ENCODE measurements around the gene CSF2.

The CSF2 gene

DNA sequence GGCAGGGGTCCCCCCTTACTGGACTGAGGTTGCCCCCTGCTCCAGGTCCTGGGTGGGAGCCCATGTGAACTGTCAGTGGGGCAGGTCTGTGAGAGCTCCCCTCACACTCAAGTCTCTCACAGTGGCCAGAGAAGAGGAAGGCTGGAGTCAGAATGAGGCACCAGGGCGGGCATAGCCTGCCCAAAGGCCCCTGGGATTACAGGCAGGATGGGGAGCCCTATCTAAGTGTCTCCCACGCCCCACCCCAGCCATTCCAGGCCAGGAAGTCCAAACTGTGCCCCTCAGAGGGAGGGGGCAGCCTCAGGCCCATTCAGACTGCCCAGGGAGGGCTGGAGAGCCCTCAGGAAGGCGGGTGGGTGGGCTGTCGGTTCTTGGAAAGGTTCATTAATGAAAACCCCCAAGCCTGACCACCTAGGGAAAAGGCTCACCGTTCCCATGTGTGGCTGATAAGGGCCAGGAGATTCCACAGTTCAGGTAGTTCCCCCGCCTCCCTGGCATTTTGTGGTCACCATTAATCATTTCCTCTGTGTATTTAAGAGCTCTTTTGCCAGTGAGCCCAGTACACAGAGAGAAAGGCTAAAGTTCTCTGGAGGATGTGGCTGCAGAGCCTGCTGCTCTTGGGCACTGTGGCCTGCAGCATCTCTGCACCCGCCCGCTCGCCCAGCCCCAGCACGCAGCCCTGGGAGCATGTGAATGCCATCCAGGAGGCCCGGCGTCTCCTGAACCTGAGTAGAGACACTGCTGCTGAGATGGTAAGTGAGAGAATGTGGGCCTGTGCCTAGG, at the start of gene CSF2:
Gene CSF2, plus strand, starts transcription at position 559 of the 783 bp plus-strand sequence. Its CDS starts 35 bp downstream, at position 594.
- DNase-seq = no peak

DNA sequence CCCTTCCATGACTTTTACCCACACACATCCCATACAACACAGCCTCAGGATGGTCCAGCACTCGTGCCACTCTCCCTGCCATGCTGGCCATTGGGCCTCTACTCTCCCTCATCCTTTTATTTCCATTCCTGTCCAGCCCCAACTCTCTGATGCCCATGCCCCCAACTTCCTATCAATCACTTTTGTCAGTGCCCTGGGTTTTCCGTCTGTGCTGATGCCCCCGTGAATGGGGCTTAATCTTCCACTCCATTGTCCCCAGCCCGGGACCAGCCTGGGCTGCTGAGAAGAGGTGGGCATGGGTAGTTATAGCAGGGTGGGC, 49.5 kb upstream of the CSF2 start:
- no peak for DNase-seq

DNA sequence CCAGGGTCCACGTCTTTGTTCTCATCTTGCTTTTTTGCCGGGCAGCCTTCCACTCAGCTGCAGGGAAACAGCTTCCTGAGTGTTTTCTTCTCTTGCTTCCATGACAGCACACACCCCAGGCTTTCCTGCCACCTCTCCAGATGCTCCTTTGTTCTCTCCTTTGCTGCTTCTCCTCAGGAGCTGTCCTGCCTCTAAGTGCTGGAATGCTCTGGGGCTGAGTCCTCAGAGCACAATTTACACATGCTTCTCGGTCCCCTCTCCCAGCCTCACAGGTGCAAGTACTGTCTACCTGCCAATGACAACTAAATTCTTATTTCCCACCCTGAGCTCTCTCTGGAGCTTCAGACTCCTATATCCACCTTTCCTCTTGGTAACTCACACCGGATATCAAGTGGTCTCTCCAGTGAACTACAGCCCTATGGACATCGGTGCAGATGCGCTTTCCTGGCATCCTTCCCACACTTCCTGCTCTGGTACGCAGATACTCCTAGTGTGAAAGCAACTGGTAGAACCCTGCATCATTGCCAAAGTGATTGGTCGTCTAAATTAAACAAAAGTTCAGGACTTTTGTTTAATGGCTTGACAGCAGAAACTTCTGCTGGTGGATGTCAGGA, 48.7 kb upstream of the CSF2 start:
- DNase-seq = no peak

DNA sequence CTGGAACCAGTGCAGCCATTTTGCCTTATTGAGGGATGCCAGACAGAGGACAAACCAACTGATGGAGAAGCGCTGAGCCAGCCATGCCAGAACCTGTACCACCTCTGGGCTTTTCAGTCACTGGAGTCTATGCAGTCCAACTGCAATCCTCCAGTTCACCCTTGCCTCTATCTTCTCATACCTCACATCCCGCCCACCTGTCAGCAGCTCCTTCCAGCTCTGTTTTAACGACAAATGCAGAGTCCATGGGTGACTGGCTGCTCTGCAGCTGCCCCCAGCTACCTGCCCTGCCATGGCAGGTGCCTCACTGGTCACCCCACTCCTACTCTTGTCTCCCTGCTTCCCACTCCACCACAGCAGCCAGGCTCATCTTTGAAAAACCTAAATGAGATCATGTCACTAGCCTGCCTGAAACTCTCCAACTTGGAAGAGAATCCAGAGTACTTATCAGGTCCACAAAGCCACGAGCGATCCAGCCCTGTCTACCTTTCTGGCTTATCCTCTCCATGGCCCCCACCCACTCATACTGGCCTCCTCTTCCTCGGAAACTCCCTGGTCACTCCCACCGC, 48.1 kb upstream of the CSF2 start:
- no peak for DNase-seq

DNA sequence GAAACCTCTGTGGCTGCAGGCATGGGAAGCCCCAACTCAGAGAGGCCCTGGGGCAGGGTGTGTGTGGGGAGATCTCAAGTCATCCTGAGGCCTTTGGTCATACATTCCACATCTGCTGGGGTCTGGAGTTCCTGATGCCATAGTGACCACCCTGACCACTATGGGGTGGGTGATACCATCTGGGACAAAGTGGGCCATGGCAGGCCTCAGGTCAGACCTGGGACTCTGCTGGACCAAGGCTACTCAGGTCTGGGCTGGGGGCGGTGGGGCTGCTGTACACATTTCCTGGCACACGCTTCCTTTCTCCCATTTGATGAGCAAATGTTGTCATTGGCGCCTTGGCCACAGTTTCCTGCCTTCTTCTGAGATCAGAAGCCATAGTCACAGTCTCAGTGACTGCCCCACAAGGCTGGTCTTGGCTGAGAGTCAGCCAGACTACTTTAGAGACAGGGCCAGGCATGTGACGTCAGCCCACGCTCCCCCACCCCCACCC, 47.0 kb upstream of the CSF2 start:
- peak; percentile 50 for DNase-seq

DNA sequence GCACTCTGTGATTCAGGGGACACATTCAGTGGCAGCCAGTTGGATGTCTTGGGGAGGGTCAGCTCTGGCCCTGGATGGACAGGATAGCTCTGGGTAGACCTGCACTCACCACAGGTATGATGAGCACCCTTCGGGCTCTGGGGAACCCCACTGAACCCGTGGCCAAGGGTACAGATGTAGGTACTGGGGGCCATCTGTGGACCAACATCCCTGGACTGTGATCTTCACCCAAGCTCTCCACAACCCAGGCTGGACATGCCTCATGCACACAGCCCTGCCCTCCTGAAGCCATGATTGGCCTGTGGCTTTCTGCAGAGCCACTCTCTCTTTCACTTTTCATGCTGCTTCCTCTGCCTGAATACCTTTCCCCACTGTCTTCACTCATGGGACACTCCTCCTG, 46.6 kb upstream of the CSF2 start:
- no peak for DNase-seq

DNA sequence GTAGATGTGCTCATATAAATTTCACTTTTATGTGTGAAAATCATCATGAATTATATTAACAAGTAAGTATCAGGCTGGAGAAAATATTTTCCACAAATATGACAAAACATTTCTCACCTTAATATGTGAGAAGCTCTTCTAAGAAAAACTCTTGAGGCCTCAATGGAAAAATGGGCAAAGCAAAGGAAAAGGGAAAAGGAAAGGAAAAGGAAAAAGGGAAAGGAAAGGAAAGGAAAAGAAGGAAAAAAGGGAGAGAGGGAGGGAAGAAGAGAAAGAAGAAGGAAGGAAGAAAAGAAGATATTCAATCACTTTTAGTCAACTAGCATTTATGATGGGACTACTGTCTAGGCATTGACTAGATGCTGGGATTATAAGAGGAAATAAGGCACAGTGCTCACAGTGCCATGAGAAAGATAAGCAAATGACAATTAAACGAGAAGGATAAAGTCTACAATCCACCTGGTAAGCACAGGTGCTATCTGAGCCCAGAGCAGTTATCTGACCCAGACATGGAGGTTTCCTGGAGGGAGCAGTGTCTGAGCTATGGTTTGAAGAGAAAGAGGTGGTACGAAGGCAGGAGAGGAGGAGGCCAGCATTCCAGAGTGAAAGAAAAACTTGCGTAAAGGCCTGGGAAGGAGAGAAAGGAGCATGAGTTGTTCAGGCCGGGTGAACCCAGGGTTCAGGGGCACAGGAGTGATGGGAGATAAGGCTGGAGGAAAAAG, 43.8 kb upstream of the CSF2 start:
- DNase-seq = no peak

DNA sequence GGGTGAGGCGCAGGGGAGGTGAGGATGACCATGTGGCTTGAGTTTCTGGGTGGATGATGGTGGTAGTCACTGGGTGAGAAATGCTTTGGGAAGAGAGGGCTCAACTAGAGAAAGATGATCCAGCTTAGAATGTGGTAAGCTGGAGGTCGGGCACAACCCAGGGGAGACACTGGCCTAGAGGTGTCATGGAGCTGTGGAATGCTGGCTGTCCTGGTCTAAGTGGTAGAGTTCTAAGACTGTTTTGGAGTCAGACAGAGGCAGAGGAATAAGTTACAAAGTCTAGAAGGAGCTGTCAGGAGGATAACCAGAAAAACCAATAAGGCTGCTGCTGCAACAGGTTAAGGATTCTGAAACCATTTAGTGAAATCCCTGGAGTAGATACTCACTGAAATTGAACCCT, 43.0 kb upstream of the CSF2 start:
- no peak for DNase-seq

DNA sequence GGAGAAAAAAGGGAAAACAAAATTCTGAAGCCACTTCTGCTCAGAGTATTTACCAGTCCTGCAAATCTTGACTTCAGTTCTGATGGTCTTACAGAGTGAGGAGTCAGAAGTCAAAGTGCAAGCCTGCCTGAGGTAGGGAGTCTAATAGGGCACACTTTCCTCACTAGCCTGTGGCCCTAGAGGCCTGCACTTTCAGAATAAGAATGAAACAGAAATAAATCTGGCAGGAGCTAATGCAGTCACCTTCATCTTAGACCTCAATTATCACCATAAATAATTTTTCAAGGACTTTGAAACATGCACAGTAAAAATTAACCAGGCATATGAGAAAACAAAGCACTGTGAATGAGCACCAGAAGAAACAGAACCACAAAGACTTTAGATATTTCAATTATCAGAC, 41.4 kb upstream of the CSF2 start:
- DNase-seq = no peak

DNA sequence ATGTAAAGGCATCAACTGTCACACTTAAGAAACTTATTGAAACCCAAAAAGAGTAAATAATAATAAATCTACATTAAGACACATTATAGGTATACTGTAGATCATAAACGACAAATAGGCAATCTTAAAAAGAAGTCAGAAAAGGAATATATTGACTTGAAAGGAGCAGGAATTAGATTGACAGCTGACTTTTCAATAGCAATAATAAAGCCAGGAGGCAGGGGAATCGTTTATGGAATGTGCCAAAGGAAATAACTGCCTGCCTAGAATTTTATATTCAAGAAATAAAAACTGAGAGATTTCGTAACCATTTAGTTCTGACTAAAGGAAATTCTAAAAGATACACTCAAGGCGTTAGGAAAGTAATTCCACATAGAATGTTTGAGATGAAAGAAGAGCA, 40.5 kb upstream of the CSF2 start:
- no peak for DNase-seq

DNA sequence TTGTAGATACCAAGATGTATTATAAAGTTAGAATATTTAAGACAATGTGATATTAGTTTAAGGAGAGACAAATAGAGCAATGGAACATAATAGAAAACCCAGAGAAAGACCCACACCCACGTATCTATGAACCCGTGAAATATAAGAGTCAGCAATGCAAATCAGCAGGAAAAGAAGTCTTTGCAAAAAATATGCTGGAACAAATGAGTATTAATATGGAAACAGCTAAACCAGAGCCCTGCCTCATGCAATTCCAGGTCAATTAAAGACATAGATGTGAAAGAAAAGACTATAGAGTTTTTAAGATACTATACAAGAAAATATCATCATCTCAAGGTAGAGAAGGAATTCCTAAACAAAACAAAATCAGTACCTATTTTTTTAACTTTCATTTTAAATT, 36.2 kb upstream of the CSF2 start:
- DNase-seq = no peak

DNA sequence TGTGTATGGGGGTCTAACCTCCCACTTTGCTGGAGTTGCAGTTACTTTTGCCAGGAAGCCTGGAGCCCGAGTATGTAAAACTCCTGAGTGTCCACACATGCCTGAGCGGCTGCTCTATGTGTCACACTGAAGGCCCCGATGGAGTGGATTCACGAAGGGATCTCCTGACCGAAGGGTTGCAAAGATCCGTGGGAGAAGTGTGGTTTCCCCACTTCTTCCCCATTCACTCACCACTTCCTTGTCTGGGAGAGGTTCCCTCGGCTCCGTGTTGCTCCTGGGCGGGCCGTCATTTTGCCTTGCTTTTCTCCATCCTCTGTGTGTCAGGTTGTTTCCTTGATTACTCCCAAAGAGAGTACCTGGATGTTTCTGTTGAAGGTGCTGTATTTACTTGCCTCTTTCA, 29.4 kb upstream of the CSF2 start:
- DNase-seq = no peak

DNA sequence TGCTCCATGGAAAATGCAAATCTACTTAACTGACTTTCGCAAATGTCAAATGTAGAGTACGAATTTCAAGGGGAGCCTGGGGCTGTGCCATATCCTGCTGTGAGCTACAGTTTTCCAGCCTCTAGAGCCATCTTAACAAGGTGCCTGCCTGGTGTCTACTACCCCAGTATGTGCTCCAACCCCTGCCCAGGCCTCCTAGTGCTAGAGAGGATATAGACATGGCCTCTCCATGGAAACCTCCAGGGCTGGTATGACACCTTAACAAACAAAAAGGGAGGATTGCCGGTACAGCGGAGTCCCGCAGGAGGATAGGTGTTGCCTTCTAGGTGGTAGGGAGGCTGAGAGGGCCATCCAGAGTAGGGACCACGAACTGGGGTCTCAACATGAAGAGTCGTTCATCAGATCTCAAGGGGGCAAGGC, 26.7 kb upstream of the CSF2 start:
- no peak for DNase-seq

DNA sequence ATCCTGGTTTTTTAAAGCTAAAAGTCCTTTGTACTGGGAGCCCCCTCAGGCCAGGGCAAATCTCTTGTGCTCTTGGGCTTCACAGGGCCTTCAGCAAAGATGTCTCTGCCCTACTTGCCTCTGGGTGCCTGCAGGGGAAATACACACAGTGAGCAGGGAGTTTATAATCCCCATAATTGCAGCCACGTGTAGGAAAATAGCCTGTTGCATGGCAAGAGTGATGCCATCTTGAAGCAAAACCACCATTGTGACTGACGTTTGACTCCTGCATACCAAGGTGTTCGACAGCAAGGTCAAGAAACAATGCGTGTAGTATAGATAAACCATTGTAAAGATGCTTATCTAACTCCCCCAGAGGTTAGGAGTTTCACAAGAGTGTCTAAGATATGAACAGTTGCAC, 24.5 kb upstream of the CSF2 start:
- no peak for DNase-seq

DNA sequence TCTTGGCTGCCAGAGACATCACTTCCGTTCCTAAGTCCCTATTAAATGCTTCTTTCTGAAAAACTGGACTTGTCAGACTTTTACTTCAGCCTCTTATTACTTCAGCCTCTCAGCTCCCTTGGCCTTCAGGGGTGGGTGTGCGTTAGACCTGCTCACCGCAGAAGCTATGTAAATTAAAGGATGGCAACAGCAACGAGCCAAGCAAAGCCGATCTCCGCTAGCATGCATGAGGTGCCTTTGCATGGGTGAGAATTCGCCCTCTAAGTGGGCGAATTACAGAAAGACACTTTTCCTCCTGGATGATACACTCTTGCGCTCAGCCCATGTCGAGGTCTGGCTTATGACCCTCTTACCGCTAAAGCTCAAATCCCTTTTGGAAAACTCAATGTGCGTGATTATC, 24.0 kb upstream of the CSF2 start:
- DNase-seq = no peak

DNA sequence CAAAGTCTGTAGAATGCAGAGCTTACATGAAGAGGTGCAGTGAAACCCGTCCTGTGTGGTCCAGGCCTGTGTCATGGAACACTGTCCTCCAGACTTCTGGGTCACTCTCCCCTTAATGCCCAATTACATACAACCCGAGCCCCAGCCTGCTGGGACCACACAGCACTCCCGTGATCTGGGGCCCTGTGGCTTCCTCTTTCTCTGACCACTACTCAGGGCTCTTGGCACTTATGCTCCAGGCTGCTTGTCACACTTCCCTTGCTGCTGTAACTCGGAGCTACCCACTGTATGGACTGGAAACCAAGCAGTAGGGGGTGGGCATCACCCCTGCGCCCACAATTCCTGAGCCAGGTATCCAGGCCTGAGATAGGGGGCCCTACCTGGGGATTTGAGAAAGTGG, 23.5 kb upstream of the CSF2 start:
- DNase-seq = no peak

DNA sequence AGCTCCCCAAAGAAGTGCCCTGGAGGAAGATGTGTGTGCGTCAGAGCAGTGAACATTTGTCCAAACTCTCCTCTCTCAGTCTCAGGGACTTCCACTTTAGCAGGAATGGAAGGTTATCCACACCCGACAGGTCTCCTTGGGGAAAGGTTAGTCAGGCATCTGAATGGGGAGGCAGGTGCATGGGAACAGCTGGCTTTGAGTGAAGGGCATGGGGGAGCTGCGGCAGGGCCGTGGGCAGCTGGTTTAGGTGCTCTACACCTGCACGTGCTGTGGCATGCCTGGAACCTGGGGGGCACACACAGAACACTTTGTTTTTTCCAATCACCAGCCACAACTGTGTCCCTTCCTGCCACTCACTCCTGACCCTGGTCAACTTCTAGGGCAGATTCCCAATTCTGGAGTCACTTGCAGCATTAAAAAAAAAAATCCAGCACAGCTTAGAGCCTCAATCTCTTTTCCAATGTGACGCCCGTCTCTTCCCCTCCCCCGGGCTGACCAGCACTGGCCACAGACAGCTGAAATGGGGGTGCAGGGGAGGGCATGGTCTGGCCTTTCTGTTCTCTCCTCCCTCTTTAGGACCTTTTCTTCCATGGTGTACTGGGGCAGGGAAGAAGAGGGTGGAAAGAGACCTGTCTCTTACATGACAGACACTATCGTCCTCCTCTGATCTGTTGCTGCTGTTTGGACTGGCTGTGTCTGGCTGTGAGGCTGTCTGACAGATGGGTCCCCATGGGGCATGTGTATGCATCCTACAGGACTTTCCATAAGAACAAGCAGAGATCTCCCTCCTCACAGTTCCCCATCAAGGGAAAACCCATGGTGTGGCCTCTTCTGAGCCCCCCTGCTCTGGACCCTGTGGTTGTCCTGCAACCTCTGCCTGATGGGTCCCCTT, 22.7 kb upstream of the CSF2 start:
- no peak for DNase-seq

DNA sequence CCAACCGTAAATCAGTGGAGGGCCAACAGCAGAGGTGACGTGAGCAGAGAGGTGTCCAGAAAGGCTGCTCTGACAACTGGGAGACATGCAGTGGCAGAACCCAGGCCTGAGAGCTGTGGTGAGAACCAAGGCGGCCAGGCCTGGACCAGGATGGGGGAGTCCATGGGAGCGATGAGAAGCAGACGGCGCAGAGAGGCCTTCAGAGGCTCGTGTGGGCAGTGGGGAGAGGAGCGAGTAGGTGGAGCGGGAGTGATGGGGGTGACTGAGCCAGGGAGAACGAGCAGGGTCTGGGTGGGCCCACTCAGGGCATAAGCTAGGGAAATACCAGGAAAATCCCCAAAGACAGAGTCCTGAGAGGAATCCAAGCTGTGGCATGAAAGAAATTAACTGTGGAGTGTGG, 21.1 kb upstream of the CSF2 start:
- DNase-seq = no peak

DNA sequence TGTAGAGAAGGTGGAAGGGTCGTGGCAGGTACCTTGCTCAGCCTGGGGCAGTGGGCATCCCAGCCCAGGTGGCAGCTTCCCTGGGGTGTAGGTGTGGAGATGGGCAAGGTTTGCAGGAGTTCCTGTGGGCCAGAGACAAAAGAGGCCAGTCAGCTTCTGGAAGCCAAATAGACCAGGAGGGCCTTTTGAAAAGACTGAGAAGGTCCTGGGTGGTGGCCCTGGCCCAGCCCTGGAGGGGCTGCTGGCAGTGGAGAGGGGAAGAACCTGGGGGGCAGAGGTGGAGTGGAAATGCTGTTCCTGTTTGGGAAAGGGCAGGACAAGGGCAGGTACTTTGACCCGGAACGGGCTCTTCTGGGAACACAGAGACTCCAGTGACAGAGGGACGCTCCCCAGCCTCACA, 20.1 kb upstream of the CSF2 start:
- DNase-seq = no peak

DNA sequence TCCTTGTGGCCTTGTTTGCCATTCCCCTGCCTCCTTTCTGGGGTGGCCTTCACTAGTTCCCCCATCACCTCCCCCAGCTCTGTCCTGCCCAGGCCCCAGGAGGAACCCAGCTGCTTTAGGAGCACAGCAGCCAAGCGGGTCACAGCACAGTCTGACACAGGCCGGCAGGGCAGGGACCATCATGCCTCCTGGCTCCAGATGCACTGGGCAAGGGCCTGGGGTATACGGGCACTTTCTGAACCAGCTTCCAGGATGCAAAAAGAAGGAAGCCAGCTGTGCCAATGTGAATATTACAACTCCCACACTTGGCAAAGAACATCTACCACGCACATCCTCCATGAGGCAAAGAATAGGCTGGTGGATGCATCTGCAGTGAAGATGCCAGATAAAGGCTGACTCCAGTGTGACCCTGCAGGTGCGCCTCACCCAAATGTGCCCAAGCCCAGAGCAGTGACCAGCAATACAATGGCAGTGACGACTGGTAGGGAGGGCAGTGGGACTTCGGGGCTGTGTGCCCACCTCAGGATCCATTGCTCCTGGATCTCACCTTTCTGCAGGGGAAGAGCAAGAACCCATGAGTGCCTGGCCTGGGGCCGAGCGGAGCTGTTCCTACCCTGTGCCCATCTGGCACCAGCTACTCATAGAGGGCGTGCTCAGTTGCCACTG, 19.4 kb upstream of the CSF2 start:
- DNase-seq = no peak

DNA sequence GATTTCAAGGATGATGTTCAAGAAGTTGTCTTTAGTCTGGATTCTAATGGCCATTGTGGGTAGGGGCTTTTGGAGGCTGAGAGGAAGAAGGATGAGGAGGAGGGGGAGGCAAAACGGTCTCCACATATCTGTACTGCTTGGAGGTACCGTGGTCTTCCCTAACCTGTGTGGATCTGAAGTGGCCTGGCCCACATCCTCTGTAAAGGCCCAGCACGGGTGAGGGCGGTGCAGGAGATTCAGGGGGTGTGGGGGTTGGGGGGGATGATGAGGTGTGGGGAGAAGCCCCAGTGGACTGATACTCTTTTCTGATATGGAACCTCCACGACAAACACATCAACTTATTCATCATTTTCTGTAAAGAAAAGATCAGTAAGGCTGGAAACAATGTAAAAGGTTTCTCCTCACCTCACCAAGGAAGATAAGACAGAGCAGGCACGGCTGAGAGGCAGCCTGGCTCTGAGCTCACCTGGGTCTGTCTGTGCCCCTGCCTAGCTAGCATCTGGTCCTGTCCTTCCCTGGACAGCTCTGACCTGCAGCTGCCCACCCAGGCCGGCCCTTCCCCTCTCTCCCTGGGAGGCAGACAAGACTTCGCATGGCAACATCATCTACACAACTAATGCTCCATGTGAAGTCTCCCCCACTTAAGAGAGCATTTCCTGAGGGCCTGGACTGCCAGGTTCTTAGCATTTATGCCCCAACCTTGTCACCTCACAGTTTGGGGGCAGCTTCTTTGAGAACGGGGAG, 18.7 kb upstream of the CSF2 start:
- no peak for DNase-seq

DNA sequence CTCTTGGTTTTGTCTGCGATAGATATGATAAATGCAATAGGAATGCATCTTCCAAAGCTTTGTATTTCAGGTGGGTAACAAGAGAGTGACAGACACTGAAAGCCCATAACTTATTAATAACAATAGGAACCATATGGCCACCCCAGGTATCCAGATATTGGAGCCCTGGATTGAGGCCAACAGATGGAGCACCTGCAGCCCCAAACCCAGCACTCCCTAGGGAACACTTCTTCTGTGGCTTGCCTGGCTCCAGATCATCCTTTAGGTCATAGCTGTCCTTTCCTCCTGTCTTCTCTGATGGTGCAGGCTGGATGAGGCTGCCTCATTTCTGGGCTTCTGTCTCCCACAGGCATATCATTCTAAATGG, 18.2 kb upstream of the CSF2 start:
- DNase-seq = no peak
